HCT116 (cell line): ENCODE measurements around the gene ATP6V1B1. TPM values are rescaled to one million over a fixed set of nuclear protein-coding genes. Genes with fewer than 3 reads are reported as not detected.
A peak's percentile ranks its signal among the peaks of the same experiment; 100 is the strongest.

Source experiments
- ATAC-seq: fragments of 200-7000 bp; cut with Tn5 transposase; 2 replicates; pipeline ENCODE4 v1.9.1; 2020; ENCODE audit warnings: mild to moderate bottlenecking, moderate library complexity
- Bru-seq: library from RNA; stranded (reverse); fragments of 400-500 nt; gene quantifications from one replicate; lab custom pipeline; 2021; lab: Mats Ljungman, UMichigan
- BruChase-seq, 2 experiments: library from RNA; stranded (reverse); fragments of 400-500 nt; gene quantifications; one replicate each; lab custom pipeline; 2021; lab: Mats Ljungman, UMichigan
- BruUV-seq: library from RNA; stranded (reverse); fragments of 400-500 nt; replicated peaks from 2 replicates; lab custom pipeline; 2021; lab: Mats Ljungman, UMichigan
- CTCF ChIA-PET: fragments of 300-600 bp; sonication (Branson Sonifier 250); formaldehyde crosslinking; loops from one replicate; lab custom pipeline; 2021; ENCODE audit warnings: antibody characterized with exemption; lab: Charles Lee
- POLR2A ChIA-PET: fragments of 300-600, 350-600 bp; sonication (Branson Sonifier 250); formaldehyde crosslinking; loops from one replicate; lab custom pipeline; 2021; ENCODE audit warnings: antibody characterized with exemption; lab: Charles Lee
- RAD21 ChIA-PET, 2 experiments: fragments of 300-600 bp; sonication (Branson Sonifier 250); formaldehyde crosslinking; loops; one replicate each; lab custom pipeline; 2023; ENCODE audit warnings: low total read pairs in 2 of 2; ENCODE audit not compliant: uncharacterized antibody in 2 of 2, unreplicated experiment in 2 of 2, low non-redundant PET in 1 of 2; lab: Charles Lee
- DNase-seq: peaks from one replicate; pipeline ENCODE4 v3.0.0-alpha.2; 2010; ENCODE audit warnings: low read depth, low spot score
- H2AFZ ChIP-seq: fragments of 200-600 bp; shearing (Covaris generic), sonication (generic); 2 replicates; pipeline ENCODE4 v1.6.1; 2017; ENCODE audit warnings: low read depth, mixed run types, mixed read lengths, antibody characterized with exemption, low read length; ENCODE audit not compliant: poor library complexity, severe bottlenecking
- H3K27ac ChIP-seq: 2 replicates; pipeline ENCODE4 v1.5.1; 2012; ENCODE audit warnings: low read depth, low read length
- H3K27me3 ChIP-seq: fragments of 200-600 bp; sonication (generic); 2 replicates; pipeline ENCODE4 v1.6.1; 2016; ENCODE audit warnings: mixed run types, low read length, mixed read lengths; ENCODE audit not compliant: insufficient read depth
- H3K36me3 ChIP-seq, 2 experiments: fragments of 200-500 bp in 1 of 2; fragments of 200-600 bp in 1 of 2; sonication (Bioruptor generic) in 1 of 2; sonication (generic) in 1 of 2; 2 replicates each; pipeline versions ENCODE4 v1.5.1 to v1.6.1; 2014 to 2016; ENCODE audit warnings: low read length in 2 of 2, inconsistent platforms in 1 of 2, mixed read lengths in 1 of 2, mixed run types in 1 of 2; ENCODE audit not compliant: insufficient read depth in 2 of 2, control insufficient read depth in 1 of 2
- H3K4me1 ChIP-seq, 2 experiments: fragments of 200-600 bp in 1 of 2; sonication (generic) in 1 of 2; 2 replicates each; pipeline versions ENCODE4 v1.5.1 to v1.6.1; 2012 to 2017; ENCODE audit warnings: low read length in 2 of 2, inconsistent platforms in 1 of 2, mild to moderate bottlenecking in 1 of 2, mixed read lengths in 1 of 2, mixed run types in 1 of 2, moderate library complexity in 1 of 2; ENCODE audit not compliant: insufficient read depth in 2 of 2, control insufficient read depth in 1 of 2
- H3K4me2 ChIP-seq: fragments of 200-600 bp; sonication (generic); 2 replicates; pipeline ENCODE4 v1.6.1; 2017; ENCODE audit warnings: mixed run types, low read length, mixed read lengths
- H3K4me3 ChIP-seq, 2 experiments: fragments of 200-600 bp in 1 of 2; sonication (generic) in 1 of 2; replicated peaks in 1 of 2; 2 replicates each; pipeline ENCODE4 v1.5.1; 2011 to 2016; ENCODE audit warnings: low read length in 2 of 2, control low read depth in 1 of 2, low read depth in 1 of 2, mild to moderate bottlenecking in 1 of 2, mixed read lengths in 1 of 2, mixed run types in 1 of 2
- H3K79me2 ChIP-seq: fragments of 200-600 bp; sonication (generic); 2 replicates; pipeline ENCODE4 v1.6.1; 2017; ENCODE audit warnings: mild to moderate bottlenecking, mixed run types, low read length, moderate library complexity, mixed read lengths; ENCODE audit not compliant: insufficient read depth
- H3K9ac ChIP-seq: fragments of 200-600 bp; sonication (generic); 2 replicates; pipeline ENCODE4 v1.6.1; 2016; ENCODE audit warnings: low read length, mixed read lengths
- H3K9me2 ChIP-seq: fragments of 200-600 bp; sonication (generic), shearing (Covaris generic); 2 replicates; pipeline ENCODE4 v1.6.1; 2017; ENCODE audit warnings: mixed run types, mild to moderate bottlenecking, moderate library complexity; ENCODE audit not compliant: insufficient read depth
- H3K9me3 ChIP-seq, 2 experiments: fragments of 200-500 bp in 1 of 2; fragments of 200-600 bp in 1 of 2; sonication (Bioruptor generic) in 1 of 2; sonication (generic) in 1 of 2; 2 replicates each; pipeline ENCODE4 v1.6.1; 2014 to 2017; ENCODE audit warnings: low read length in 2 of 2, mixed read lengths in 2 of 2, inconsistent platforms in 1 of 2, low read depth in 1 of 2, mild to moderate bottlenecking in 1 of 2, mixed run types in 1 of 2, moderate library complexity in 1 of 2; ENCODE audit not compliant: control insufficient read depth in 1 of 2, insufficient read depth in 1 of 2
- H4K20me1 ChIP-seq: fragments of 200-600 bp; sonication (generic), shearing (Covaris generic); 2 replicates; pipeline ENCODE4 v1.6.1; 2017; ENCODE audit warnings: mixed run types, mild to moderate bottlenecking, moderate library complexity; ENCODE audit not compliant: insufficient read depth
- CEBPB ChIP-seq: IDR thresholded peaks from 2 replicates; pipeline ENCODE4 v1.6.1; 2012; ENCODE audit warnings: low read depth
- EGR1 ChIP-seq: IDR thresholded peaks from 2 replicates; pipeline ENCODE4 v1.6.1; 2012; ENCODE audit warnings: low read depth
- ELF1 ChIP-seq: IDR thresholded peaks from 2 replicates; pipeline ENCODE4 v1.6.1; 2012; ENCODE audit warnings: low read depth, borderline replicate concordance
- POLR2A ChIP-seq: IDR thresholded peaks from 2 replicates; pipeline ENCODE4 v1.7.0; 2011; ENCODE audit warnings: borderline replicate concordance; ENCODE audit not compliant: insufficient read depth, insufficient read length; ENCODE audit errors: extremely low read depth
- RAD21 ChIP-seq: IDR thresholded peaks from 2 replicates; pipeline ENCODE4 v1.6.1; 2012; ENCODE audit warnings: low read depth, mild to moderate bottlenecking
- SIN3A ChIP-seq: IDR thresholded peaks from 2 replicates; pipeline ENCODE4 v1.6.1; 2012; ENCODE audit warnings: low read depth
- SRF ChIP-seq: IDR thresholded peaks from 2 replicates; pipeline ENCODE4 v1.6.1; 2012; ENCODE audit warnings: low read depth
- TCF7L2 ChIP-seq: IDR thresholded peaks from 2 replicates; pipeline ENCODE4 v1.7.0; 2011; ENCODE audit warnings: borderline replicate concordance, inconsistent platforms; ENCODE audit not compliant: insufficient read depth, insufficient read length; ENCODE audit errors: extremely low read depth
- YY1 ChIP-seq: IDR thresholded peaks from 2 replicates; pipeline ENCODE4 v1.6.1; 2011; ENCODE audit warnings: low read length, low read depth, moderate library complexity, mild to moderate bottlenecking; ENCODE audit not compliant: insufficient replicate concordance; ENCODE audit errors: extremely low read depth
- ZBTB33 ChIP-seq: IDR thresholded peaks from 2 replicates; pipeline ENCODE4 v1.6.1; 2011; ENCODE audit warnings: mild to moderate bottlenecking, low read length, moderate library complexity; ENCODE audit not compliant: insufficient replicate concordance; ENCODE audit errors: extremely low read depth
- ZNF274 ChIP-seq: fragments of 200-500 bp; sonication (Bioruptor generic); IDR thresholded peaks from 2 replicates; pipeline ENCODE4 v1.6.1; 2014; ENCODE audit warnings: mild to moderate bottlenecking, low read depth, low read length, inconsistent platforms
- intact Hi-C: fragments of 100-400 bp; cut with micrococcal nuclease; formaldehyde crosslinking; loops from 2 replicates; pipeline ENCODE4 v1.10.0; 2022
- long read RNA-seq: library from polyadenylated mRNA; unstranded; transcript quantifications from one replicate; pipeline ENCODE4 v2.0.0, GENCODE V29; 2021; ENCODE audit not compliant: unreplicated experiment
- polyA plus RNA-seq: library from polyadenylated mRNA; unstranded; fragments of >200 nt; gene quantifications from 2 replicates; pipeline ENCODE4 v1.2.1, GENCODE V29; 2012; ENCODE audit warnings: missing spikeins
- total RNA-seq: library from RNA; stranded (reverse); gene quantifications from one replicate; pipeline ENCODE4 v1.2.1, GENCODE V29; 2021; ENCODE audit not compliant: unreplicated experiment
- TF ChIP-seq, protein P1 (sequence below): IDR thresholded peaks from 2 replicates; pipeline ENCODE4 v1.6.1; 2012

The ATP6V1B1 gene
- 0.74 TPM for total RNA-seq
- 0.59 and 0.64 TPM in 2 replicates for polyA plus RNA-seq
- percentile 29 among the genes with signal in this experiment for Bru-seq, nascent RNA
- percentile 40 among the genes with signal in this experiment for BruChase-seq, experiment 1, labeled RNA remaining after a 6-hour chase
- percentile 40 among the genes with signal in this experiment for BruChase-seq, experiment 2, labeled RNA remaining after a 2-hour chase
- long read RNA-seq: 0 reads

- Histone ChIP-seq H3K4me2 (no peak within 1 kb of the TSS), H3K36me3 (no peaks in the 10 kb centered on the region), H4K20me1 (no peaks in the 10 kb centered on the region), H3K9me3 (no peaks in the 10 kb centered on the region), H3K9ac (no peak within 1 kb of the TSS), H3K79me2 (no peaks in the 10 kb centered on the region), H3K9me2 (no peaks in the 10 kb centered on the region), H3K4me1 (peaks cover 0 to 4% of the 10 kb centered on the region in 2 experiments; a peak in 1 of 4 replicates), H3K27me3 (no peaks in the 10 kb centered on the region), H3K4me3 (no peak within 1 kb of the TSS), H2AFZ (no peak within 1 kb of the TSS), H3K27ac (no peak within 1 kb of the TSS)
- DNase-seq (no peak), ATAC-seq (no peak)
- POLR2A ChIA-PET: no interaction called here
- RAD21 ChIA-PET: no interaction called here
- TF ChIP-seq SRF (no peak), TCF7L2 (no peak), YY1 (no peak), EGR1 (no peak), ZNF274 (no peak)
- BruUV-seq: no TSS peak
- CTCF ChIA-PET: interaction anchor here (0.8 to 2.7 kb wide), 2 partner anchors 12 to 13 kb away, joined by 3 to 17 read pairs; no protein-coding TSS in a partner anchor
- intact Hi-C loops: no loop called here
Measured at GRCh38 chr2:70935468-70936164, at the start of gene ATP6V1B1. TSS of gene ATP6V1B1 (plus strand) at chr2:70935900. CDS start at chr2:70935955, 55 bp downstream.

- no peak overlapping the region for H3K4me2 ChIP-seq
- intact Hi-C loops: no loop called here
- no peak for TF ChIP-seq ZNF274
- no peak for TF ChIP-seq CEBPB
- no peak for TF ChIP-seq ZBTB33
- no peak for TF ChIP-seq RAD21
- no peak for TF ChIP-seq ELF1
- no peak for TF ChIP-seq POLR2A
- no peak for TF ChIP-seq SIN3A
- TF ChIP-seq EGR1: no peak
- TF ChIP-seq, protein P1, sequence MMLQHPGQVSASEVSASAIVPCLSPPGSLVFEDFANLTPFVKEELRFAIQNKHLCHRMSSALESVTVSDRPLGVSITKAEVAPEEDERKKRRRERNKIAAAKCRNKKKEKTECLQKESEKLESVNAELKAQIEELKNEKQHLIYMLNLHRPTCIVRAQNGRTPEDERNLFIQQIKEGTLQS: no peak
Measured at GRCh38 chr2:70886541-70886987, 49.1 kb upstream of the ATP6V1B1 start.

More at GRCh38 chr2:70886541-70886987, 49.1 kb upstream of the ATP6V1B1 start:
- peaks cover 11% of the 10 kb centered on the region for H3K27me3 ChIP-seq
- H2AFZ ChIP-seq: no peak overlapping the region
- RAD21 ChIA-PET: no interaction called here
- no peaks in the 10 kb centered on the region for H3K9me3 ChIP-seq
- no peaks in the 10 kb centered on the region for H3K4me1 ChIP-seq
- no peak overlapping the region for H3K27ac ChIP-seq
- no peaks in the 10 kb centered on the region for H3K36me3 ChIP-seq
- DNase-seq: no peak
- CTCF ChIA-PET: no interaction called here
- ATAC-seq: no peak
- H3K9ac ChIP-seq: no peak overlapping the region
- H4K20me1 ChIP-seq: no peaks in the 10 kb centered on the region
- POLR2A ChIA-PET: no interaction called here
- no TSS peak for BruUV-seq
- no peaks in the 10 kb centered on the region for H3K79me2 ChIP-seq
- H3K9me2 ChIP-seq: no peaks in the 10 kb centered on the region
- H3K4me3 ChIP-seq: no peak overlapping the region
